HepG2 (cell line): Measurements from ENCODE around the gene CRYBA2. TPM values are rescaled to one million over a fixed set of nuclear protein-coding genes. Genes with fewer than 3 reads are reported as not detected.

Experiments used
- ASH2L ChIP-seq: fragments of 300-600, 200-600 bp; sonication (generic); IDR thresholded peaks from 2 replicates; pipeline ENCODE4 v1.7.0; 2017; ENCODE audit warnings: low read depth, mild to moderate bottlenecking, moderate library complexity, mixed read lengths, low read length; ENCODE audit not compliant: insufficient read length
- CHD4 ChIP-seq: fragments of 200-600 bp; sonication (generic); IDR thresholded peaks from 2 replicates; pipeline ENCODE4 v1.7.0; 2017; ENCODE audit warnings: mild to moderate bottlenecking, low read length, borderline replicate concordance
- FOSL1 ChIP-seq: sonication (generic); formaldehyde crosslinking; IDR thresholded peaks from 2 replicates; pipeline ENCODE4 v1.9.0; 2021; ENCODE audit warnings: missing genetic modification reagents, borderline replicate concordance
- ISX ChIP-seq: sonication (generic); formaldehyde crosslinking; conservative IDR thresholded peaks from 2 replicates; pipeline ENCODE4 v1.5.0; 2020; ENCODE audit warnings: missing genetic modification reagents
- MED1 ChIP-seq: sonication (generic); formaldehyde crosslinking; IDR thresholded peaks from 2 replicates; pipeline ENCODE4 v1.4.0; 2020; ENCODE audit warnings: missing genetic modification reagents
- NFAT5 ChIP-seq: sonication (generic); formaldehyde crosslinking; IDR thresholded peaks from 2 replicates; pipeline ENCODE4 v1.4.0; 2020; ENCODE audit warnings: missing genetic modification reagents
- NFYB ChIP-seq: sonication (generic); formaldehyde crosslinking; IDR thresholded peaks from 2 replicates; pipeline ENCODE4 v1.4.0; 2020; ENCODE audit warnings: missing genetic modification reagents
- RBM22 ChIP-seq: fragments of 200-400 bp; formaldehyde crosslinking; optimal IDR thresholded peaks from 2 replicates; pipeline ENCODE3; 2017; ENCODE audit warnings: mild to moderate bottlenecking, low read length, moderate library complexity
- RELA ChIP-seq: sonication (generic); formaldehyde crosslinking; IDR thresholded peaks from 2 replicates; pipeline ENCODE4 v1.4.0; 2020; ENCODE audit warnings: missing genetic modification reagents
- SRSF1 ChIP-seq: fragments of 200-400 bp; formaldehyde crosslinking; optimal IDR thresholded peaks from 2 replicates; pipeline ENCODE3; 2017; ENCODE audit warnings: mild to moderate bottlenecking, low read depth, low read length, moderate library complexity
- STAT6 ChIP-seq: sonication (generic); formaldehyde crosslinking; IDR thresholded peaks from 2 replicates; pipeline ENCODE4 v1.4.0; 2020; ENCODE audit warnings: missing genetic modification reagents, mild to moderate bottlenecking, borderline replicate concordance
- ZBTB34 ChIP-seq: sonication (generic); formaldehyde crosslinking; IDR thresholded peaks from 2 replicates; pipeline ENCODE4 v1.8.0; 2022; ENCODE audit warnings: mild to moderate bottlenecking, missing genetic modification reagents
- ZFYVE20 ChIP-seq: sonication (generic); formaldehyde crosslinking; IDR thresholded peaks from 2 replicates; pipeline ENCODE4 v1.8.0; 2023; ENCODE audit warnings: low read depth, mild to moderate bottlenecking, moderate library complexity, missing genetic modification reagents, borderline replicate concordance
- ZNF225 ChIP-seq: sonication (generic); formaldehyde crosslinking; IDR thresholded peaks from 2 replicates; pipeline ENCODE4 v1.4.0; 2020; ENCODE audit warnings: mild to moderate bottlenecking, missing genetic modification reagents
- ZNF251 ChIP-seq: sonication (generic); formaldehyde crosslinking; IDR thresholded peaks from 2 replicates; pipeline ENCODE4 v1.9.0; 2021; ENCODE audit warnings: mild to moderate bottlenecking, missing genetic modification reagents
- ZNF275 ChIP-seq: sonication (generic); formaldehyde crosslinking; IDR thresholded peaks from 2 replicates; pipeline ENCODE4 v1.8.0; 2022; ENCODE audit warnings: missing genetic modification reagents, mild to moderate bottlenecking, inconsistent platforms, borderline replicate concordance
- ZNF784 ChIP-seq: sonication (generic); formaldehyde crosslinking; IDR thresholded peaks from 2 replicates; pipeline ENCODE4 v1.5.1; 2020; ENCODE audit warnings: missing genetic modification reagents, mild to moderate bottlenecking, borderline replicate concordance
- polyA plus RNA-seq, 8 experiments: library from polyadenylated mRNA; depleted of rRNA in 3 of 8; stranded (reverse) in 7 of 8; unstranded in 1 of 8; fragments of >200 nt; fragmentation: Illumina TruSeq in 4 of 8; extraction: Trizol in 4 of 8; gene quantifications; 2 replicates each; pipeline versions ENCODE4 v1.2.1 to v1.2.3, GENCODE V29; 2011 to 2016; ENCODE audit warnings: low read depth in 4 of 8, missing spikeins in 1 of 8, mixed read lengths in 1 of 8; ENCODE audit not compliant: insufficient read depth in 1 of 8
- total RNA-seq, 5 experiments: library from RNA; depleted of rRNA; stranded (reverse); fragments of >200 nt; fragmentation: Illumina TruSeq; extraction: Trizol; gene quantifications; 2 replicates each; pipeline ENCODE4 v1.2.3, GENCODE V29; 2016; ENCODE audit warnings: low read depth in 1 of 5

The CRYBA2 gene
- total and polyA plus RNA-seq, 2 of the 13 experiments (the other 11 are each of a cell fraction or from before 2014, with no cell fraction given): not detected

- no peak for TF ChIP-seq SRSF1
- no peak for TF ChIP-seq STAT6
- peak; percentile 93 for TF ChIP-seq ZNF784 (CRISPR knock-in tag)
- TF ChIP-seq NFAT5: no peak
- TF ChIP-seq MED1 (CRISPR knock-in tag): peak; percentile 49; the same call in 1 of the 2 replicates
- no peak for TF ChIP-seq ZNF251 (CRISPR knock-in tag)
- TF ChIP-seq ISX (CRISPR knock-in tag): no peak
- no peak for TF ChIP-seq ZFYVE20 (CRISPR knock-in tag)
- no peak for TF ChIP-seq ASH2L
- TF ChIP-seq RBM22: no peak
- TF ChIP-seq CHD4: no peak
- TF ChIP-seq ZNF225 (CRISPR knock-in tag): no peak
- peak; percentile 96; the same call in 1 of the 2 replicates for TF ChIP-seq ZNF275 (CRISPR knock-in tag)
- TF ChIP-seq NFYB (CRISPR knock-in tag): no peak
- TF ChIP-seq ZBTB34 (CRISPR knock-in tag): no peak
- TF ChIP-seq FOSL1 (CRISPR knock-in tag): no peak
- no peak for TF ChIP-seq RELA (CRISPR knock-in tag)
Observed at GRCh38 chr2:219001577-219002394, 8.6 kb upstream of the CRYBA2 start (continued).
